ENCODE data around the gene VMAC. TPM values are rescaled to one million over a fixed set of nuclear protein-coding genes. Genes with fewer than 3 reads are reported as not detected.

The VMAC gene
- polyA plus RNA-seq, 1 donor (not counting 4 experiments of a cell fraction or from before 2014, with no cell fraction given) = 2.2 TPM

- dilution Hi-C loops (cut with MboI; ENCODE audit: extremely low pct_ligation_motif_present, low sequenced_read_pairs) = no loop called here
- H3K9me1 ChIP-seq (ENCODE audit: control insufficient read depth, extremely low read depth, insufficient read depth, low read length) = no peaks in the 10 kb centered on the region
- H3K4me1 ChIP-seq (ENCODE audit: control insufficient read depth, extremely low read depth, insufficient read depth, low read length) = peaks cover 4% of the 10 kb centered on the region
- no peaks in the 10 kb centered on the region for H4K20me1 ChIP-seq (ENCODE audit: control insufficient read depth, extremely low read depth, insufficient read depth, low read length)
- DNase-seq (ENCODE audit: low read depth, low spot score) = no peak
- H3K36me3 ChIP-seq (ENCODE audit: control insufficient read depth in 2 of 2, extremely low read depth in 1 of 2, insufficient read depth in 2 of 2, low read length in 2 of 2) = peaks cover 2 to 6% of the 10 kb centered on the region in 2 experiments
- H3K27me3 ChIP-seq (ENCODE audit: control insufficient read depth, extremely low read depth, insufficient read depth, low read length) = no peaks in the 10 kb centered on the region
- peak within 1 kb of the TSS; percentile 99 for H3K27ac ChIP-seq (ENCODE audit: control insufficient read depth, insufficient read depth, low read length)
- H3K4me2 ChIP-seq (ENCODE audit: control insufficient read depth, extremely low read depth, insufficient read depth, low read depth, low read length) = peak within 1 kb of the TSS; percentile 73
- H3K9ac ChIP-seq (ENCODE audit: control insufficient read depth, extremely low read depth, insufficient read depth, low read length) = peak within 1 kb of the TSS; percentile 99
- TF ChIP-seq CTCF (optimal IDR thresholded peaks at IDR 0.05 in 1 of 3, IDR thresholded peaks at IDR 0.05 in 1 of 3, conservative IDR thresholded peaks at IDR 0.05 in 1 of 3; ENCODE audit: extremely low read depth in 1 of 3, insufficient read depth in 2 of 3, low read length in 3 of 3) (no peak), EZH2 (IDR thresholded peaks at IDR 0.05; ENCODE audit: low read length) (no peak)
- no peaks in the 10 kb centered on the region for H3K9me3 ChIP-seq (ENCODE audit: control insufficient read depth, low read depth, low read length)
- FAIRE-seq = no peak
- H3K79me2 ChIP-seq (ENCODE audit: control insufficient read depth, insufficient read depth, low read length) = peaks cover 36% of the 10 kb centered on the region
- peak within 1 kb of the TSS; percentile 96 for H2AFZ ChIP-seq (ENCODE audit: control insufficient read depth, low read length)
- peak within 1 kb of the TSS; percentile 79 to 98 (median 96) for H3K4me3 ChIP-seq (ENCODE audit: control insufficient read depth in 2 of 3, extremely low read depth in 1 of 3, insufficient read depth in 2 of 3, low read depth in 1 of 3, low read length in 3 of 3)
Observed at GRCh38 chr19:5903624-5904351, 884 bp upstream of the VMAC start, which contains the start of gene NDUFA11. TSS of gene NDUFA11 (minus strand) at chr19:5903790. CDS start at chr19:5903708, 82 bp downstream.

GRCh38 chr19:5905114-5905778 is 574 bp downstream of the VMAC start:
- H3K27me3 ChIP-seq (ENCODE audit: control insufficient read depth, extremely low read depth, insufficient read depth, low read length) = no peaks in the 10 kb centered on the region

More at GRCh38 chr19:5905114-5905778, 574 bp downstream of the VMAC start:
- DNase-seq (ENCODE audit: low read depth, low spot score) (no peak), FAIRE-seq (no peak)
- peak overlapping the region; percentile 76 for H3K27ac ChIP-seq (ENCODE audit: control insufficient read depth, insufficient read depth, low read length)
- H4K20me1 ChIP-seq (ENCODE audit: control insufficient read depth, extremely low read depth, insufficient read depth, low read length) = no peaks in the 10 kb centered on the region
- H3K36me3 ChIP-seq (ENCODE audit: control insufficient read depth in 2 of 2, extremely low read depth in 1 of 2, insufficient read depth in 2 of 2, low read length in 2 of 2) = peaks cover 0 to 6% of the 10 kb centered on the region in 2 experiments
- peak overlapping the region; percentile 73 to 92 (median 90) for H3K4me3 ChIP-seq (ENCODE audit: control insufficient read depth in 2 of 3, extremely low read depth in 1 of 3, insufficient read depth in 2 of 3, low read depth in 1 of 3, low read length in 3 of 3)
- H3K9ac ChIP-seq (ENCODE audit: control insufficient read depth, extremely low read depth, insufficient read depth, low read length) = peak overlapping the region; percentile 86
- TF ChIP-seq EZH2 (IDR thresholded peaks at IDR 0.05; ENCODE audit: low read length) (no peak), CTCF (optimal IDR thresholded peaks at IDR 0.05 in 1 of 3, IDR thresholded peaks at IDR 0.05 in 1 of 3, conservative IDR thresholded peaks at IDR 0.05 in 1 of 3; ENCODE audit: extremely low read depth in 1 of 3, insufficient read depth in 2 of 3, low read length in 3 of 3) (no peak)
- H2AFZ ChIP-seq (ENCODE audit: control insufficient read depth, low read length) = peak overlapping the region; percentile 73
- dilution Hi-C loops (cut with MboI; ENCODE audit: extremely low pct_ligation_motif_present, low sequenced_read_pairs) = no loop called here
- peaks cover 10% of the 10 kb centered on the region for H3K4me1 ChIP-seq (ENCODE audit: control insufficient read depth, extremely low read depth, insufficient read depth, low read length)
- H3K79me2 ChIP-seq (ENCODE audit: control insufficient read depth, insufficient read depth, low read length) = peaks cover 29% of the 10 kb centered on the region
- H3K9me3 ChIP-seq (ENCODE audit: control insufficient read depth, low read depth, low read length) = no peaks in the 10 kb centered on the region
- H3K9me1 ChIP-seq (ENCODE audit: control insufficient read depth, extremely low read depth, insufficient read depth, low read length) = no peaks in the 10 kb centered on the region
- peak overlapping the region; percentile 95 for H3K4me2 ChIP-seq (ENCODE audit: control insufficient read depth, extremely low read depth, insufficient read depth, low read depth, low read length)
